Hematopoietic multipotent progenitor cell treated with erythropoietin and hydrocortisone succinate and interleukin-3 and kit ligand, for 15 days (in vitro differentiated cells): Measurements from ENCODE around the gene CDC14A.
"Not testable (repeated sequence)": the region's sequence is repeated elsewhere in the genome, so short reads cannot be mapped to it uniquely, and the experiment has no call there.

Experiments used
- DNase-seq: peaks from one replicate; pipeline ENCODE4 v3.0.0-alpha.2; 2015; ENCODE audit warnings: low spot score

Gene CDC14A

DNA sequence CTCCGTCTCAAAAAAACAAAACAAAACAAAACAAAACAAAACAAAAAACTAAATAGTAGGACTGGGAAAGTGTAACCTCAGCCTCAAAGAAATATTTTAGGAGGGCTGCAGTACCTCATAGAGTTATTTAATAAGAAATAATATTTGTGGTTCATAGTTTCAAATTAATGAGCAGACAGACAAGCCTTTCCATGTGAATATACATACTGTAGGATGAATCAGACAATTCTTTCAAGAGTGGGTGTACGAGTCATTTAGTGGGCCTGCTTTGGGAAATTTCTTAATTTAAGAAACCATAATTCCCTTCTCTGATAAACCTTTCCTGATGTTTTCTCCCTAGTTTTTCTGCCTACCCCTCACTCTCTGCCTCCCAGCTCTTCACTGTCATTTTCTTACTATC lies 52.5 kb downstream of the CDC14A start:
- no peak for DNase-seq

DNA sequence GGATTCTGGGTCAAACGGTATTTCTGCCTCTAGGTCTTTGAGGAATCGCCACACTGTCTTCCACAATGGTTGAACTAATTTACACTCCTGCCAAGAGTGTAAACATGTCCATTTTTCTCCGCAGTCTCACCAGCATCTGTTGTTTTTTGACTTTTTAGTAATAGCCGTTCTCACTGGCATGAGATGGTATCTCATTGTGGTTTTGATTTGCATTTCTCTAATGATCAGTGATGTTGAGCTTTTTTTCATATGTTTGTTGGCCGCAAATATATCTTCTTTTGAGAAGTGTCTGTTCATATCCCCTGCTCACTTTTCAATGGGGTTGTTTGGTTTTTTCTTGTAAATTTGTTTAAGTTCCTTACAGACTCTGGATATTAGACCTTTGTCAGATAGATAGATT lies 53.6 kb downstream of the CDC14A start:
- DNase-seq, result not testable (repeated sequence)

DNA sequence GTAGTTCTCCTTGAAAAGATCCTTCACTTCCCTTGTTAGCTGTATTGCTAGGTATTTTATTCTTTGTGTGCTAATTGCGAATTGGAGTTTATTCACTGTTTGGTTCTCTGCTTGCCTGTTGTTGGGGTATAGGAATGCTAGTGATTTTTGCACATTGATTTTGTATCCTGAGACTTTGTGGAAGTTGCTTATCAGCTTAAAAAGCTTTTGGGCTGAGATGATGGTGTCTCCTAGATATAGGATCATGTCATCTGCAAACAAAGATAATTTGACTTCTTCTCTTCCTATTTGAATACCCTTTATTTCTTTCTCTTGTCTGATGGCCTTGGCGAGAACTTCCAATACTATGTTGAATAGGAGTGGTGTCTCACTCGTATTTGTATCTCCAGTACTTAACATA lies 55.1 kb downstream of the CDC14A start:
- not testable (repeated sequence) for DNase-seq

DNA sequence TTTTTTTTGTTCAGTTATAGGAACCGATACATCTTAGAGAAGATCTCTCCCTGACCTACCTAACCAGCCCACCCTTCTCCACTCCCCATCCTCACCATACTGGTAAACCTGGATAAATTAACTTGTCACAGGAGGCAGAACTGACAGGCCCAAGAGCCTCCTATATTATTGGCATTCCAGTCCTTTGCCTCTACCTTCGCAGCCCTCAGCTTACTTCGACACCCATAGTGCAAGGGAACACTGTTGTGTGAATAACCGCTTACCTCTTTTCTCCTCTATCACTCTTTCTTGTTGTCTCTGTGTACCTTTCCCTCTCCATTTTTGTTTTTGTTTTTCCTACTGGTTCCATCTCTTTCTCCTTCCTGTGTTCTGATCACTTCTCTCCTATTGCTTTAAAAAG lies 58.7 kb downstream of the CDC14A start:
- no peak for DNase-seq

DNA sequence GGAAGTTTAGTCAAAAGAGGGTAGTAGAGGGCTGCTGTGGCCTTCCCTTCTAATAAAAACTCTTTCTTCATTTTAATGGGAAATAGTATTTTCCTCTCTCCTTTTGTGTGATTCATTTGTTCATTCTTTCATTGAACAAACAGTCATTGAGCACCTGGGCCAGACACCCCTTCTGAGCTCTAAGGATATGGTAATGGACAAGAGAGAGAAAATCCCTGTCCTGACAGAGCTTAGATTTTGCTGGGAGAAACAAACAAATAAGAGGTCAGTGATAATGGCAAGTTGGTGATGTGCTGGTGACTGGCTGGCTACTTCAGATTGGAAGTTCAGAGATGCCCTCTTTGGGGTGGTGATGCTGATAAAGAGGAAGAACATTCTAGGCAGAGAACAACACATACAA lies 59.3 kb downstream of the CDC14A start:
- no peak for DNase-seq

DNA sequence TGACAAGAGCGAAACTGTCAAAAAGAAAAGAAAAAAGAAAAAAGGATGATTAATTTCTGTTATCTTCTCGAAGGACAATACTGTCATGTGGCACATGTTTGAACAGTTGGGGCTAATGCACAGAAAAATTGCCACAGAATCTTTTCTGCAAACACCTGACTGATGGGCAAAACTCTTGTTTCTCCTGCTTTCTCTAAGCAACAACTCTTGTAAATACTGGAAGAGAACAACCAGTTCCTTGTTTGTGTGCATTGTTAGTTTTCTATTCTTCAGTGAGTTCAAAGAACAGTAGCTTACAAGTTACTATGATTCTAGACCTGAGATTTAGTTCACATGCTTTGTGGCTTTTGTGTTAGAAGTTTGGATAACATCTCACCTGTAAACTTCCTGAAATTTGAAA lies 60.7 kb downstream of the CDC14A start:
- no peak for DNase-seq

DNA sequence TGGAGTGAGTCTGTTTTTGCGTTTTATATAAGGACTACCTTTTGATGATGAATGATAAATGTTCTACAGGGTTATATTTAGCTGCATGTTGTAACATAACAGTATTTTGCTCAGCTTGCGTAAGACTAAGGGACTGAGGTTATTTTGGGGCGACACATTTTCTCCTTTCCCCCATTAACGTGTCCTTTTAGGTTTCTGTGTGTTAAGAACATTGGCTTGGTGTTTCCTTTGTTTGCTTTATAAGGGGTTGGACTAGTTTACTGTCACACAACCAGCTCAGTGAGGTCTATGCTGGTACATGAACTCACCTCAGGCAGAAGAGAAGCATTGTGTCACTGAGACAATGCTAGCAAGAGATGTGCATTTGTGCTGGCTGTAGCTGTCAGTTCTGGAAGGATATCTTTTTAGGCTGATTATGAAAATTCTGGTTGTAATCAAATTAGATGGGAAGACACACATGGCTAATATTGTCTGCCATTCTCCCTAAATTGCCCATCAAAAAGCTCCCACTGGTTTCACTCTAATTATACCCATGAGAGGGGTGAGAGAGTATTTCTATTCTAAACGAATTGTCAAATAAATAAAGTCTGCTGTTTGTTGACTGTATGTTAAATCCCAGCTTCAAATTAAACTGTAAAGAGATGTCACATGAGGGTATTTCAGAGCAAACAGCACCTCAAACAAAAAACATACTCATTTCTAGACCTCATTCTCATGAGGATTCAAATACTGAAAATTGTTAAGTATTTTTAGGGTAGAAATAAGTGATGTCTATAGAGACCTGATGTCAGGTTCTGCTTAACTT lies 62.6 kb downstream of the CDC14A start:
- no peak for DNase-seq

DNA sequence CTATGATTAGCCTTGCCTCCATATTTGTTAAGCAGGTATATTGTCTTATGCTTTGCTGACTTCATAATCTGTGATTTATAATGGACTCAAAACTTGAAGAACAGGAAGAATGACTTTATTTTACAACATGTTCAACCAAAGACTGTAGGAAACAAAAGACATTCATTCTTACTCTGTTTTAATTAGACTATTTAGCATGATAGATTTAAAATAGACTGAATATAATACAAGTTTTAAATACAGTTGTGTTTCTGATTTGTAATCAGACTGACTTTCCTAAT lies 63.1 kb downstream of the CDC14A start:
- no peak for DNase-seq

DNA sequence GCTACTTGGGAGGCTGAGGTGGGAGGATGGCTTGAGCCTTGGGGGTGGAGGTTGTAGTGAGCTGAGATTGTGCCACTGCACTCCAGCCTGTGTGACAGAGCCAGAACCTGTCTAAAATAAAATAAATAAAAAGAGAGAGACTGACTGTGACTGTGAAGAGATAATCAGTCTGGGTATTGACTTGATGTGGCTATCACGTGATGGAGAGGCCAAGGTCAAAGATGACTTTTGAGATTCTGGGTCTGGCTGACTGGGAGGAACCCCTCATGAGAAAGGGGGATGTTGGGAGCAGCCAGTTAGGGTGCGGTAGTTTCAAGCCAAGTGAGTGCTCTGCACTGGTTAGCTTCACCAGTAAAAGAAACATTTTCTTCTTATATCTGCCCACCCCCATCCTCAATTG lies 66.8 kb downstream of the CDC14A start:
- DNase-seq, result no peak

DNA sequence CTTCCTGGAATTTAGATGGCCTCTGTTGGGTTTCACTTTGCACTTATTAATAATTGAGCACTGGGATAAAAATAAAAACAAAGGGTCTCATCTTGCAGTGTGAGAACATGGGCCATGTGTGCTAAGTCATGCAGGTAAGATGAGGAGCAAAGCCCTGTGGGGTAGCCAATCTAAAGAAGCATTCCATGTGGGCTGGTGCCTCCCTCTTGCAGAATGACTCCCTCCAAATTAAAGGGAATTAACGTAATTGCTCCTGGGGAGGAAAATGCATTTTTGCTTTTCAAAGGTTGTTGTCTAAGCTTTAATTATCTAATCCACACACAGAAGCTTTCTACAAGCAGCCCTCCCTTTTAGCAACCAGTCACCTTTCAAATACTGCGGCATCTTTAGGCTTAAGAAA lies 69.8 kb downstream of the CDC14A start:
- DNase-seq, result no peak

DNA sequence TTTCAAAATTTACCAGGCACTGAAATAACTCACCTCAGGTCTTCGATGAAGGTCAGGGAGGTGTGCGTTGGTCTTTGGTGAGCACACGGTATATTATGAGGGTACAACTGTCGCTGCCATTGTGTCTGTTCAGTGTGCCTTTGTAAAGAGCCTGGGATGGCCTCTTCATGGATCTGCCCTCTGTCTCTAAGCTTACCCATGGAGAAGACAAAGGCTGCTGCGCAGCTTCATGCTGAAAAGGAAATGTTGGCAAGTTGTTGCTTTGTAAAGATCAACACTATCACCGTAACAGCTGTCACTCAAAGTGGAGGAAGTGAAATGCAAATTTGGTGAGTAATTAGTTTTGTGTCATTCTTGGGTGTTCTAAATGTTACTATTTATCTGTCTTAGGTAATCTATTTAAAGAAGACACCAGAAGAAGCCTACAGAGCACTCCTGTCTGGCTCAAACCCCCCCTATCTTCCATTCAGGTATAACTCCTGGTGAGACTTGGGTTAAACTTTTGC lies 71.6 kb downstream of the CDC14A start:
- DNase-seq, result no peak

DNA sequence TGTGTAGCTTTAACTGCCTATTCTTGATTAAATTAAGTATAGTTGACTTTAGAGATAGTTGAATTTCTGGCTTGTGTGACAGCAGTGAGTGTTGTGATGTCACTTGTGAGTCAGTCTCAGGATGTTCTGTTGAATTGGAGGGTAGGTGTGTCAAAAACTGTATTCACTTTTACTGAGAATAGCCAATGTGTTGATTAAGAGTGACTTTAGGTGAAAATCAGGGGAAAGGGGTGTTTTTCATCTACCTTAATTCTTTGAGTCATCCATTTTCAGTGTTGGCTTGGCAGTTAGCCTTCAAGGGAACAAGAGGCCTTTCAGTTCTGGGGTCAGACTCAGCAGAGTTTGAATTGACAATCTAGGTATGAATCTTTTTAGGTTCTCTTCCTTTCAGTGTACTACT lies 75.9 kb downstream of the CDC14A start:
- DNase-seq, result no peak

DNA sequence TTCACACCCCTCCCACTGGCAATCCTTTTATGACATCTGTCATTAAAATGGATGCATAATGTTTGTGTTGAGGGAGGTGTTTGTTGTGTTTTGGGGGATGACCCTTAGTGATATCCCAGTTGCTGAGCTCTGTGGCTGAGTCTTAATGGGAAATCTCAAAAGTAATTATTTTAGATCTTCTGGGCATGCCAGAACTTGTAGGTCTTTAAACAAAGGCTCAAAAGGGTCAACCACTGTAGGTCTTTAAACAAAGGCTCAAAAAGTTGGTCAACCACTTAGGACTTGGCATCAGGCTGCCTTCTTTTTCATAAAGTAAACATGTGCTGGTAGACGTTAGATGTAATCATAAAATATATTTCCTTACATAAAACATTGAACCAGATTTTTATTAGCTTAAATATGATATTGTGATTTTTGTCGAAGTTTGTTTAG lies 78.0 kb downstream of the CDC14A start:
- DNase-seq, result no peak

DNA sequence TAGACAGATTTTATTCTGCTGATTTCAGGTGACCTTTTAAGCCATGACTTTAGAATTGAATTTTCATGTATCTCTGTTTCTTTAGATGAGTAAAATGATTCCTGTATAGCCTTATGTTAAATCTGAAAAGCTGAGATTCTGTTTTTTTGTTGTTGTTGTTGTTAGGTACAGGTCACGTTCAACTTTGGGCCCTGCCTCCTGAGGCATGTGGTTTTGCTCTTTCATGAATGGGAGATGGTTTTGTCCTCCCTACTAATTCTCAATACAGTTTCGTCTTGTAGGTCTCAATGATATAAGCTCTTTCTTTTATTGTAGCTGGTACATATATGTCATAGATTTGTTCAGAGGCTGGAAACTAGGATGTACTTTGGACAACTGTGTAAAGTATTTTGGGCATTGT lies 79.6 kb downstream of the CDC14A start:
- DNase-seq, result no peak

DNA sequence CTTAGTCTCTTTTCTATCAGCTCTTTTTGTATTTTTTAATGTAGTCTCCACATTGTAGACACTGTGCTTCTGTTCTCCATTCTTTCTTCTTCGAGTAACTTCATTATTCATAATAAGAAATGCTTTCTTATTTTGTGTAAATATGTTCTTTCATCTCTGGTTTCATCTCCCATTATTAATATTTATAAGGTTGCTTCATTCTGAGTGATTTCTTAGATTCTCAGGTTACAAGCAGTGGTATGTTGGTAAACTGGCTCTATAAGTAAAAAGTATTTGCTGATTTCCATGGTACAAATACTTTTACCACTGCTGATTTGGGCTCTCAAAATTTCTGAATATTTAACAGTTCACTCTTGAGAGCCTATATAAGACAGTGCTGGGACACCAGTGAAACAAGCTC lies 81.3 kb downstream of the CDC14A start:
- no peak for DNase-seq

DNA sequence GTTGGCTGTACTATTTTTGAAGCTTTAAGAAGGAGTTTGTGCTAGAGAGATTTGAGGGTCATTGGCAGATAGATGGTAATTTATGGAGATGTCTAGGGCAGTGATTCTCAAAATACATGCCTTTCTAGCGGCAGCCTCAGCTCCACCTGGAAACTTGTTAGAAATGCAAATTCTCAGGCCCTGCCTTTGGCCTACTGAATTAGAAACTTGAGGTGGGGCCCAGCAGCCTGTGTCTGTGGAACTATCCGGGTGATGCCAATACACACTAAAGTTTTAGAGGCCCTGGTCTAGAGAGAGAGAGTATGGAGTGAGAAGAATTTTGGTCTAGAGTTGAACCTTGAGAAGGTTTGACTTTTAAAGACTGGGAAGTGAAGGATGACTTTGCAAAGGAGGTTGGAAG lies 82.5 kb downstream of the CDC14A start:
- DNase-seq, result no peak

DNA sequence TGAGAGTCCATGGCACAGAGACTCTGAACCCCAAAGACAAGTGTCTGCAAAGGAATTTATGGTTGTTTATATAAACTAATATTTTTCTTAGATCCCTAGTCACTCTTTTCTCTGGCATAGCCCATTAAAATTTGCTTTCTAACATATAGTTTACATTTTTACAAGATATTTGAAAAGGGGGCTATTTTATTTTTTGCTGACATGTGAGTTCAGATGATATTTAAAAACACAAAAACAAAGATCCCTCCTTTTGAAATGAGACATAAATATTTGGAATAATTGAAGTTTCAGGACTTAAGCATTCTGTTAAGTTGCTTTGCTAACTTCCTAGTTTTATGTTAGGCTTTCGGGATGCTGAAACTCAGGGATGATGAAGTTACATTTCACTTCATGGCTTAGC lies 86.1 kb downstream of the CDC14A start:
- no peak for DNase-seq

DNA sequence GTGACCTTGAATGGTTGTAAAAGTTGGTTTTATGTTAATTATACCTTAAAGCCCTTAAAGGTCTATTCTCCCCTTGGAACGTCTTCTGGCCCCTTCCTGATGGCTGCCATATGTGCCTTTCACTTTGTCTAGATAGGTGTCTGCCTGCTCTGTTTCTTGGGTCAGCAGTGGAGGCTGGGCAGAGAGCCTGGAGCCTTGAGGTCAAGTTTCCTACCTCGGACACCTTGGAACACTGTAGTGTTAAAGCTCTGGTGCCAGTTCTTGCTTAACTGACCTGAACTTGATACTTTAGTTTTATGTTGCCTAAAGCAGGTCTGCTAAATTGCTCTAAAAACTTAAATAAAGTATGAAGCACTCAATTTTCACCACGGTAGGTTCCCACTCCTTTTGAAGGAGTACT lies 86.5 kb downstream of the CDC14A start:
- no peak for DNase-seq

DNA sequence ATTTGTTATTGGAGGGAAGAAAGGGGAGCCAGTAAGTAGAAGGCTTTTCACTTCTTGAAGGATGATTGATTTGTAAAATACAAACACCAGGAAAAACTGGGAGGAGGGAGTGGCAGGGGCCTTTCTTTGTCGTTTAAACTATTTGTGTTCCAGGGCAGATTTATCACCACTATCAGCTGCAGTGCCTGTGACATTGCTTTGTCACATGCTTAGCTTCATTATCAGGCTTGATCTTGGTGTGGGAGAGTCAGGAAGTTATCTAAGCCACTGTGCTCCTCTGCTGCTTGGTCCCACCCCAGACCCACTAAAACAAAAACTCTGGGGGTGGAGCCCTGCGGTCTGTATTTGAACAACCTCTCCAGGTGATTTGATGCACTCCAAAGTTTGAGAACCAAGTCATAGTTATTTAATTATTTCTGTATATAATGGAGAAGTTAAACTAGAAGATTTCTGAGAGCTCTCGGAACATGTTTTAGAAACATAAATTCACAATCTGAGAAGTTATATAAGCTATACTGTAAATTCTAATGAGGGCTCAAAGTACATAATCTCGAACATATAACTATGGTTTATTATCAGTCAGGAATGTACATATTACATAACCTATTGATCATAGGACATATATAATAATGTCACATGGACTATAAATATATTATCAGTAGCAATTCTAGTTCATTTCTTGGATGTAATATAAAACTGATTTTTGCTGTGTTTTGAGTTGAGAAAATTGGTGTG lies 87.9 kb downstream of the CDC14A start:
- DNase-seq, result no peak

DNA sequence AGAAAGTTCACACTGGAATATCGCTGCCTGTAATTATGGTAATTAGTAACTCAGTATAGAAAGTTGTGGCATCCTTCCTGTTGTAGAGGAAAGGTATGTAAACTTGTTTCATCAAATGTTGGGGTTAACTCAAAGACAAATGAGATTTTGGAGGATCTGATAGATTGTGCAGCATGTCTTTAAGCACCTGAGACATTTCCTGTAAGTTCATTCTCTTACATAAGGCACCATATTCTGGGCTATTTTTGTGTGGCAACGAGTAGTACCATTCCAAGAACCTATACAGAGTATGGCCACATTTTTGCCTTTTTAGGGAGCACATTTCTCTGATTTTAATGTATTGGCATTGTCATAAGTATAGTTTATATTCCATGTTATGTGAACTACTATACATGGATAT lies 88.8 kb downstream of the CDC14A start:
- no peak for DNase-seq

DNA sequence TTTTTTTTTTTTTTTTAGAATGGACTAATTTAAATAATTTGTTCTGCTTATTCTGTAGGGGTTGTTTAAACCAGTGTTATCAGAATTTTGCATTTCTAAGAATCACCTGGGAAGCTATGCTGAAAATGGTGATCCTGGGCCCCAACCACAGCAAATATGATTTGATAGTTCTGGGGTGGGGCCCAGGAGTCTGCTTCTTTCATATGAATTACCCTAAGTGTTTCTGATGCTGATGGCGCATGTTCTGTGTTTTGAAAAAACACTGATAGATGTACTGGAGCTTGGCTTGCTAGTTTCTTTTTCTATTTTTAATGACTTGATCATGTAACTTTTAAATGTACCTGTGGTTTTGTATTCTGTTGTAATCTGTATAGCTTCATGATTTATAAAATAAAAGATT lies 89.3 kb downstream of the CDC14A start:
- no peak for DNase-seq

DNA sequence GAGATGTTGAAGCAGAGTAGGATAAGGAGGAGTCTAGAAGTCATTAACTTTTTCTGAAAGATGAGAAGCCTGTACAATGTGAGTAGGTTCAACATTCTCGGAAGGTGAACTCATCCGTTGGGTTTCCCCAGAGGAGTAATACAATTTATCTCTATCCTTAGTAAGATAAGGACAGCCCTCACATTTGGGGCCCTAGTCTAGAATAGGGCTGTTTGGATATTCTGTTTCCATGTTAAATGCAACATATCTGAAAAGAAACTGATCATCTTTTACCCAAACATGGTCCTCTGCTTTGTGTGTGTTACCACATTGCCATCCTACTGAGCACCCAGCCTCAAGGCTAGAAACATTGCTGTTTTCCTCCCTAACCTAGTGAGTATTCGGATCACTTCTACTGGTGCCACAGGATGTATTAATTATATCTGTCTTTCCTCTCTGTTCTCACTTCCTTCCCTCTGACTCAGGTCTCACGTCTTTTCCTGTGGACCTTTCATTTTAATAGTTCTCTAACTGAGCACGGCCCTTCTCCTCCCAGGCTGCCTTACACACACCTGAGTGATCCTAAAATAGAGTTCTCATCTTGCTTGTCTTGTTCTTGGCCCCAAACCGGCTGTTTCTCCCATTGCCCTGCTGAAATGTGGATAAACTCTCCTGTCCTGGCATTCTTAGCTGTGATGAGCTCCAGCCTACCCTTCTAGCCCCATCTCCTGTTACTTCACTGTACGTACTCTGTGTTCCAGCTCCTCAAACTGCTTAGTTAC lies 91.7 kb downstream of the CDC14A start:
- DNase-seq, result no peak

DNA sequence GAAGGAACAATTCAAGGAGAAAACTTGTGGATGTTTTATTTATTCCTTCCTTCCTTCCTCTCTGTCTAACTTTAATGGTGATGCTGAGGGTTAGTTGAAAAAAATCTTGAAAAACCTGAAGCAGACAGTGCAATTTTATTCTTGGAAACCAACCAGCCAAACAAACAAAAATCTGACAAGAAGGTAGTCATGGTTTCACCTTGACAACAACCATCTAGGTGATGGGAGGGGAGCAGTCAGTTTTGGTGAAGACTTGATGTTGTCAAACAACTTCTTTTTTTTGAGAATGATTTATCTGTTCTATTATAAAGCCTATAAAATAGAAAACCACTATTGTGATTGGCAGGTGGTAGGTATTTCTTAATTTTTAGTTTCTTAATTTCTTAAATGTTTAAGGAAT lies 93.3 kb downstream of the CDC14A start:
- no peak for DNase-seq
